Stimulated activated CD4-positive, alpha-beta T cell treated with anti-CD3 and anti-CD28 coated beads, TNF-alpha, amount 100 ng/mL, for 1 hour (primary cell): Measurements from ENCODE around the gene FAM171A2.

Experiments
- DNase-seq, 3 donors: peaks; one replicate each; pipeline ENCODE4 v3.0.0-alpha.2; 2020; ENCODE audit warnings: low read depth in 3 of 3, low spot score in 1 of 3

Gene FAM171A2

DNA sequence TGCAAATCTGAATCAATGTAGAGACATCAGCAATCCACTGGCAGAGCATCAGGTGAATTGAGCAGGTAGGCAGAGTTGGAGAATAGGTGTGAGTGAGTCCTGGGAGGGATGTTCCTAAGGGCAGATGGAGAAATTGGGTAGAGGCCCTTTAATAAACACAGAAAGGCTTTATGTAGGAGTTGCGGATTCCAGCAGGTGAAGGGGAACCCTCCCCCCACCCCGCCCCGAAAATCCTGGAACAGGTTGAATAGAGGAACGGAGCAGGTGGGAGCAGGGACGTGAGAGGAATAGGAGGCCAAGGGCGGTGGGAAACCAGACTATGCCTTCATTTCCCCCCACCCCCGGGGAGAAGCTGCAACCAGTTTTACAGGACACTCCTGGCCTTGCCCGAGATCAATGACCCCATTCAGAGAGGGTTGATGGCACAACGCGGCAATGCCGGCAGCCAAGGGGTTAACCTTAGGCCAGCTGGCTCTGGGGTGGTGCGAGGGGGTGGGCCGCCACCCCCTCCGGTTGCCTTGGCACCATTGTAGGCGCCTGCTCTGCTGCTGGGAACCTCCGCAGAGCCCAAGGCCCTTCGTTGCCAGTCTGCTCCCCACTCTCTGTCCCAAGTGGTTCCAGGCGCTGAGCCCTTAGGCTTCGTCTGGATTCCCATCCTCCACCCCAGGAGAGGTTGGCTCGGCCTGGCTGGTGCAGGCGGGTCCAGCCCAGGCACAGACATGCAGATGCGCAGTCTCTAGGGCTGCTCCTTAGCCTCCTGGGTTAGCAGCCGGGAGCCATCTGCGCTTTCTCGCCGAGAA, 56.1 kb downstream of the FAM171A2 start:
- DNase-seq: no peak

- DNase-seq: no peak
Observed at GRCh38 chr17:44304651-44305050, 59.0 kb downstream of the FAM171A2 start.
